PC-3 (cell line): Measurements from ENCODE around the gene TUSC2. TPM values are rescaled to one million over a fixed set of nuclear protein-coding genes. Genes with fewer than 3 reads are reported as not detected.

Experiments
- ATAC-seq: fragments of 200-7000 bp; cut with Tn5 transposase; 2 replicates; pipeline ENCODE4 v1.9.1; 2020; ENCODE audit warnings: mild to moderate bottlenecking, moderate library complexity
- BruUV-seq: library from RNA; stranded (reverse); fragments of 400-500 nt; replicated peaks from 2 replicates; lab custom pipeline; 2021; lab: Mats Ljungman, UMichigan
- CTCF ChIA-PET: fragments of 300-600 bp; sonication (Branson Sonifier 250); formaldehyde crosslinking; loops from one replicate; lab custom pipeline; 2022; ENCODE audit warnings: antibody characterized with exemption; lab: Charles Lee
- POLR2A ChIA-PET: fragments of 300-600 bp; sonication (Branson Sonifier 250); formaldehyde crosslinking; loops from one replicate; lab custom pipeline; 2022; ENCODE audit warnings: antibody characterized with exemption; ENCODE audit not compliant: unreplicated experiment; lab: Charles Lee
- DNase-seq: peaks from one replicate; pipeline ENCODE4 v3.0.0-alpha.2; 2015
- H2AFZ ChIP-seq: fragments of 300-600 bp; sonication (generic); 2 replicates; pipeline ENCODE4 v1.6.0; 2016; ENCODE audit warnings: antibody characterized with exemption, low read length
- H3F3A ChIP-seq: fragments of 300-600 bp; sonication (generic); one replicate; pipeline ENCODE4 v1.6.0; 2017; ENCODE audit warnings: antibody characterized with exemption, low read length, control low read depth, mild to moderate bottlenecking; ENCODE audit not compliant: unreplicated experiment
- H3K27ac ChIP-seq: fragments of 300-600 bp; sonication (generic); 2 replicates; pipeline ENCODE4 v1.5.1; 2016; ENCODE audit warnings: mild to moderate bottlenecking, low read length
- H3K27me3 ChIP-seq: fragments of 300-600 bp; sonication (generic); 2 replicates; pipeline ENCODE4 v1.6.1; 2016; ENCODE audit warnings: low read length, mixed read lengths
- H3K36me3 ChIP-seq: fragments of 300-600 bp; sonication (generic); 2 replicates; pipeline ENCODE4 v1.6.1; 2016; ENCODE audit warnings: low read depth, mixed run types, low read length, mixed read lengths
- H3K4me1 ChIP-seq: fragments of 300-600 bp; sonication (generic); 2 replicates; pipeline ENCODE4 v1.5.1; 2016; ENCODE audit warnings: low read length; ENCODE audit not compliant: insufficient read depth
- H3K4me2 ChIP-seq: fragments of 300-600 bp; sonication (generic); 2 replicates; pipeline ENCODE4 v1.6.0; 2016; ENCODE audit warnings: low read length
- H3K4me3 ChIP-seq: fragments of 300-600 bp; sonication (generic); 2 replicates; pipeline ENCODE4 v1.5.1; 2016; ENCODE audit warnings: mild to moderate bottlenecking, low read length, mixed read lengths
- H3K79me2 ChIP-seq: fragments of 300-600 bp; sonication (generic); 2 replicates; pipeline ENCODE4 v1.6.1; 2017; ENCODE audit warnings: low read length, mixed read lengths
- H3K9ac ChIP-seq: fragments of 300-600 bp; sonication (generic); 2 replicates; pipeline ENCODE4 v1.6.0; 2016; ENCODE audit warnings: mild to moderate bottlenecking, low read length
- H3K9me2 ChIP-seq: fragments of 300-600 bp; sonication (generic); replicated peaks from 2 replicates; pipeline ENCODE4 v1.6.1; 2016; ENCODE audit warnings: mixed run types, low read length, mixed read lengths
- H3K9me3 ChIP-seq: fragments of 300-600 bp; sonication (generic); 2 replicates; pipeline ENCODE4 v1.6.1; 2016; ENCODE audit warnings: low read length, mixed read lengths
- H4K20me1 ChIP-seq: fragments of 300-600 bp; sonication (generic); 2 replicates; pipeline ENCODE4 v1.6.1; 2016; ENCODE audit warnings: low read length, mixed read lengths
- CTCF ChIP-seq: fragments of 300-600 bp; sonication (generic); conservative IDR thresholded peaks from 2 replicates; pipeline ENCODE4 v1.5.1; 2017; ENCODE audit warnings: antibody characterized with exemption, low read depth, mild to moderate bottlenecking, low read length
- EZH2 ChIP-seq: fragments of 300-600 bp; sonication (generic); IDR thresholded peaks from one replicate; pipeline ENCODE4 v1.6.1; 2017; ENCODE audit warnings: antibody characterized with exemption, mild to moderate bottlenecking, low read length; ENCODE audit not compliant: unreplicated experiment
- EZH2phosphoT487 ChIP-seq: fragments of 300-600 bp; sonication (generic); IDR thresholded peaks from 2 replicates; pipeline ENCODE4 v1.6.1; 2018; ENCODE audit warnings: mild to moderate bottlenecking, antibody characterized with exemption, low read length, borderline replicate concordance
- intact Hi-C: fragments of 100-400 bp; cut with micrococcal nuclease; formaldehyde crosslinking; loops from 2 replicates; pipeline ENCODE4 v1.9.0; 2023
- total RNA-seq: library from RNA; depleted of rRNA; stranded (reverse); fragments of >200 nt; gene quantifications from 2 replicates; pipeline ENCODE4 v1.2.3, GENCODE V29; 2014

TUSC2 gene
- total RNA-seq, 1 experiment from 2014 or later: 143 TPM

- BruUV-seq: no TSS peak
- peak overlapping the region; percentile 71 for H3K4me2 ChIP-seq
- POLR2A ChIA-PET: no interaction called here
- no peaks in the 10 kb centered on the region for H4K20me1 ChIP-seq
- 0 out of 2 replicates have a peak, but pooled peaks cover 5% of the 10 kb centered on the region for H3K4me1 ChIP-seq
- no peak overlapping the region for H3K9ac ChIP-seq
- no peaks in the 10 kb centered on the region for H3K9me2 ChIP-seq
- ATAC-seq (peak; percentile 32), DNase-seq (no peak)
- H3K9me3 ChIP-seq: no peaks in the 10 kb centered on the region
- CTCF ChIA-PET: interaction anchor here (0.6 kb wide), 1 partner anchor 247 kb away, joined by 4 read pairs; the partner anchor contains the start of gene CISH
- no peaks in the 10 kb centered on the region for H3F3A ChIP-seq
- TF ChIP-seq EZH2phosphoT487 (no peak), CTCF (no peak), EZH2 (no peak)
- H3K4me3 ChIP-seq: peak overlapping the region; percentile 52
- H3K27ac ChIP-seq: no peak overlapping the region
- H2AFZ ChIP-seq: peak overlapping the region; percentile 55; the same call in 1 of the 2 replicates
- no peaks in the 10 kb centered on the region for H3K79me2 ChIP-seq
- no peaks in the 10 kb centered on the region for H3K36me3 ChIP-seq
- intact Hi-C loops: no loop called here
- no peaks in the 10 kb centered on the region for H3K27me3 ChIP-seq
These were observed 36.6 kb upstream of the TUSC2 start for GRCh38 chr3:50364573-50365079.

DNA sequence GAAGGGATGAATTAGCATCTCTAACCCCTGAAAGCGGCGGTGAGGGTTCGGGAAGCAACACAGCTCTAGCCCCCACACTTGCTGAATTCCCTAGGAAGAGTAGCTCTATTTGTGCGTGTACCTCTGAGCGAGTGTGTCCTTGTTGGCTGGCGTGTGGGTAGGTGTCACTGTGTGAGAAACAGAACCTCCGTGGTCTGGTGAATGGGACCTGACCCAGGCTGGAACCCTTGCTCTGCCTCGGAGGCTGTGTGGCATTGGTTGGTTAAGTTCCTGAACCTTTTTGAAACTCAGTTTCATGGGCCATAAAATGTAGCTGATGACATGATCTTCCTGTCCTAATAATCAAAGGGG lies 31.7 kb upstream of the TUSC2 start:
- ATAC-seq: peak; percentile 3
- no peaks in the 10 kb centered on the region for H3K27me3 ChIP-seq
- no TSS peak for BruUV-seq

More for the DNA sequence above, 31.7 kb upstream of the TUSC2 start:
- no peak for DNase-seq
- Histone ChIP-seq H3K4me2 (peak overlapping the region; percentile 93), H3K27ac (no peak overlapping the region), H2AFZ (peak overlapping the region; percentile 94), H3F3A (no peaks in the 10 kb centered on the region), H3K79me2 (peaks cover 46% of the 10 kb centered on the region), H3K4me1 (peaks cover 32% of the 10 kb centered on the region), H4K20me1 (peaks cover 36% of the 10 kb centered on the region), H3K9me3 (no peaks in the 10 kb centered on the region), H3K4me3 (peak overlapping the region; percentile 85), H3K9ac (no peak overlapping the region), H3K36me3 (peaks cover 17% of the 10 kb centered on the region), H3K9me2 (no peaks in the 10 kb centered on the region)
- intact Hi-C loops: loop anchor here (1.0 kb wide), 2 partner anchors 8 to 124 kb away; no protein-coding TSS in a partner anchor
- TF ChIP-seq EZH2: no peak
- TF ChIP-seq EZH2phosphoT487: no peak
- TF ChIP-seq CTCF: no peak
- ChIA-PET CTCF (no interaction called here), POLR2A (no interaction called here)
